ENCODE data around the gene VPS26C.

DNA sequence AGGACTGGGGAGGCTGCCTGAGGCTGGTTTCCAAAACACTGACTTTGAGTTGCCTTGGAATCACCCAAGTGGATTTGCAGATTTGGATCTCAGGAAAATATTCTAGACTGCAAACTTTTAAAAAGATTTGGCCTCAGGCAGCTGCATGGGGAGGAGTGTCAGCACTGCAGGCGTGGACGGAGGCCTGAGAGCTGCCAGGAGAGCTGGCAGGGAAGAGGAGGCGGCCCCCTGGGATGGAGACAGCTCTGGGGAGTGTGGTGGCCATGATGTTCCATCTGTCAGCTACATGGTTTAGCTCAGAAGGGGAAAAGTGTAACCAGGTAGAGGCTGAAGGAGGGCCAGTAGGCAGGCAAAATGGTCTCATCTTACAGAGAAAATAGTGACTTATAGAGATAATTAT lies 72.1 kb downstream of the VPS26C start:
- TF ChIP-seq EP300 (IDR thresholded peaks at IDR 0.05) (no peak), USF2 (IDR thresholded peaks at IDR 0.05) (no peak), RAD21 (conservative IDR thresholded peaks at IDR 0.05 in 1 of 2, IDR thresholded peaks at IDR 0.05 in 1 of 2) (no peak), NR3C1 (IDR thresholded peaks at IDR 0.05) (no peak), SMC3 (IDR thresholded peaks at IDR 0.05) (no peak), CBX8 (IDR thresholded peaks at IDR 0.05) (no peak), HDAC2 (IDR thresholded peaks at IDR 0.05) (no peak)
- TF ChIP-seq, protein P1, sequence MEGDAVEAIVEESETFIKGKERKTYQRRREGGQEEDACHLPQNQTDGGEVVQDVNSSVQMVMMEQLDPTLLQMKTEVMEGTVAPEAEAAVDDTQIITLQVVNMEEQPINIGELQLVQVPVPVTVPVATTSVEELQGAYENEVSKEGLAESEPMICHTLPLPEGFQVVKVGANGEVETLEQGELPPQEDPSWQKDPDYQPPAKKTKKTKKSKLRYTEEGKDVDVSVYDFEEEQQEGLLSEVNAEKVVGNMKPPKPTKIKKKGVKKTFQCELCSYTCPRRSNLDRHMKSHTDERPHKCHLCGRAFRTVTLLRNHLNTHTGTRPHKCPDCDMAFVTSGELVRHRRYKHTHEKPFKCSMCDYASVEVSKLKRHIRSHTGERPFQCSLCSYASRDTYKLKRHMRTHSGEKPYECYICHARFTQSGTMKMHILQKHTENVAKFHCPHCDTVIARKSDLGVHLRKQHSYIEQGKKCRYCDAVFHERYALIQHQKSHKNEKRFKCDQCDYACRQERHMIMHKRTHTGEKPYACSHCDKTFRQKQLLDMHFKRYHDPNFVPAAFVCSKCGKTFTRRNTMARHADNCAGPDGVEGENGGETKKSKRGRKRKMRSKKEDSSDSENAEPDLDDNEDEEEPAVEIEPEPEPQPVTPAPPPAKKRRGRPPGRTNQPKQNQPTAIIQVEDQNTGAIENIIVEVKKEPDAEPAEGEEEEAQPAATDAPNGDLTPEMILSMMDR (IDR thresholded peaks at IDR 0.05) = no peak
